ENCODE results near the gene TSPAN19.

TSPAN19 gene

GRCh38 chr12:85036234-85036707 is at the start of gene TSPAN19, which contains the start of gene LRRIQ1:
Gene TSPAN19 (minus strand): TSS chr12:85036277. CDS start chr12:85029946, 6,331 bp downstream.
Gene LRRIQ1 (plus strand): TSS chr12:85036351. CDS start chr12:85038177, 1,826 bp downstream.
- no peak within 1 kb of the TSS for H3K27ac ChIP-seq
- no peak for TF ChIP-seq ZFX (IDR thresholded peaks at IDR 0.05; ENCODE audit: borderline replicate concordance)
- TF ChIP-seq, protein P1, sequence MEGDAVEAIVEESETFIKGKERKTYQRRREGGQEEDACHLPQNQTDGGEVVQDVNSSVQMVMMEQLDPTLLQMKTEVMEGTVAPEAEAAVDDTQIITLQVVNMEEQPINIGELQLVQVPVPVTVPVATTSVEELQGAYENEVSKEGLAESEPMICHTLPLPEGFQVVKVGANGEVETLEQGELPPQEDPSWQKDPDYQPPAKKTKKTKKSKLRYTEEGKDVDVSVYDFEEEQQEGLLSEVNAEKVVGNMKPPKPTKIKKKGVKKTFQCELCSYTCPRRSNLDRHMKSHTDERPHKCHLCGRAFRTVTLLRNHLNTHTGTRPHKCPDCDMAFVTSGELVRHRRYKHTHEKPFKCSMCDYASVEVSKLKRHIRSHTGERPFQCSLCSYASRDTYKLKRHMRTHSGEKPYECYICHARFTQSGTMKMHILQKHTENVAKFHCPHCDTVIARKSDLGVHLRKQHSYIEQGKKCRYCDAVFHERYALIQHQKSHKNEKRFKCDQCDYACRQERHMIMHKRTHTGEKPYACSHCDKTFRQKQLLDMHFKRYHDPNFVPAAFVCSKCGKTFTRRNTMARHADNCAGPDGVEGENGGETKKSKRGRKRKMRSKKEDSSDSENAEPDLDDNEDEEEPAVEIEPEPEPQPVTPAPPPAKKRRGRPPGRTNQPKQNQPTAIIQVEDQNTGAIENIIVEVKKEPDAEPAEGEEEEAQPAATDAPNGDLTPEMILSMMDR (IDR thresholded peaks at IDR 0.05), result no peak

- TF ChIP-seq ZFX (IDR thresholded peaks at IDR 0.05; ENCODE audit: borderline replicate concordance), result no peak
- TF ChIP-seq, protein P1 (IDR thresholded peaks at IDR 0.05), result no peak
- no peak overlapping the region for H3K27ac ChIP-seq
Observed at GRCh38 chr12:85085066-85085465, 49.0 kb upstream of the TSPAN19 start.

GRCh38 chr12:85076688-85077430 is 40.8 kb upstream of the TSPAN19 start:
- no peak for TF ChIP-seq ZFX (IDR thresholded peaks at IDR 0.05; ENCODE audit: borderline replicate concordance)
- TF ChIP-seq, protein P1 (IDR thresholded peaks at IDR 0.05), result peak; percentile 91
- no peak overlapping the region for H3K27ac ChIP-seq

GRCh38 chr12:85072826-85073225 is 36.7 kb upstream of the TSPAN19 start:
- H3K27ac ChIP-seq, result no peak overlapping the region
- no peak for TF ChIP-seq ZFX (IDR thresholded peaks at IDR 0.05; ENCODE audit: borderline replicate concordance)
- TF ChIP-seq, protein P1 (IDR thresholded peaks at IDR 0.05), result no peak

GRCh38 chr12:85065837-85066482 is 29.9 kb upstream of the TSPAN19 start:
- TF ChIP-seq ZFX (IDR thresholded peaks at IDR 0.05; ENCODE audit: borderline replicate concordance), result no peak
- TF ChIP-seq, protein P1 (IDR thresholded peaks at IDR 0.05), result no peak
- H3K27ac ChIP-seq, result no peak overlapping the region

GRCh38 chr12:85060916-85061315 is 24.8 kb upstream of the TSPAN19 start:
- TF ChIP-seq, protein P1 (IDR thresholded peaks at IDR 0.05), result no peak
- TF ChIP-seq ZFX (IDR thresholded peaks at IDR 0.05; ENCODE audit: borderline replicate concordance), result no peak
- H3K27ac ChIP-seq, result no peak overlapping the region

DNA sequence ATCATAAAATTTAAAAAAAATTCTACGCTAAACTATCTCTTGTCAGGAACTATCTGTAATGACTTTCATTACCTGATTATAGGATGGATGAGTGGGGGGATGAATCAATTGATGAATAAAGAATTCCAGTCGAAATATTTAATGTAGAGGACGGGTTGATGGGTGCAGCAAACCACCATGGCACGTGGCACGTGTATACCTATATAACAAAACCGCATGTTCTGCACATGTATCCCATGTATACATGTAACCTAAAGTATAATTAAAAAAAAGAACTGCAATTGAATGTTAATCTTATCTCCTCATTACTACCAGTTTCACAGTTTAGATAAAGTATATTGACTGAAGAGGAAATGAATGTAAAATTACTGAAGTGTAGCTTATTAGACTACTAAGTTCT is 23.5 kb upstream of the TSPAN19 start:
- no peak for TF ChIP-seq ZFX (IDR thresholded peaks at IDR 0.05; ENCODE audit: borderline replicate concordance)
- TF ChIP-seq, protein P1 (IDR thresholded peaks at IDR 0.05), result no peak
- H3K27ac ChIP-seq, result no peak overlapping the region

All from 22Rv1 (cell line).